ENCODE measurements around the gene NOTCH1.

DNA sequence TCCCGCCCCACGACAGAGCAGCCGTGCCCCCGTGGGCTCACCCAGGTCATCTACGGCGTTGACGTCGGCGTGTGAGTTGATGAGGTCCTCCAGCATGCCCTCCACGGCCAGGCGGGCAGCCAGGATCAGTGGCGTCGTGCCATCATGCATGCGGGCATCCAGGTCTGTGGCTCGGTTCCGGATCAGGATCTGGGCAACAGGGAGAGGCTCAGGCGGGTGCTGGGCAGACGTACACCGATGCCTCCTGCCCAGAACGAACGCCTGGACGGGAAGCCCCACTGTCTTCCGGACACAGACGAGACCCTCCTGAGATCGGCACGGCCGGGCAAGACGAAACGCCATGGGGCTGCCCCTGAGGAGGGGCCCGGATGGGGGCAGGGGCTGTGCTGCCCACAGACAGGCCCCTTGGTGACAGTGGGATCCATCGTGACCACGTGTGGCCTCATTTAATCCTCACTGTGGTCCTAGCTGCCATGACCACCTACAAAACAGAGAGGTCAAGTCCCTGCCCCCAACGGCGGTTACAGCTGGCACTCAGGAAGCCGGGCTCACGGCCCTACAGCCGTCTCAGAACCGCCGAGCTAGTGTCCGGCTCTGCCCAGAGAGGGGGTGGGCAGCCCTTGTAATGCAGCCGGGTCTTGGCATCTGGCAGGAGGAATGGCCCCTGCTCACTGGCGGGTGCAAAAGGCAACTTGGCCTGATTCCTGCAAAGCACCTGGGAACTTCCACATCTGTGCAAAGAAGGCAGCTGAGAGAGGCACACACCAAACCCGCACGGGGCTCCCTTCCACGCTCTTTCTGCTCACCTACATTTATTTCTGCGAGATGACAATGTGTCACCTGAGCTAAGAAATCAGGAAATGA lies 46.5 kb downstream of the NOTCH1 start:
- TF ChIP-seq, protein P1, sequence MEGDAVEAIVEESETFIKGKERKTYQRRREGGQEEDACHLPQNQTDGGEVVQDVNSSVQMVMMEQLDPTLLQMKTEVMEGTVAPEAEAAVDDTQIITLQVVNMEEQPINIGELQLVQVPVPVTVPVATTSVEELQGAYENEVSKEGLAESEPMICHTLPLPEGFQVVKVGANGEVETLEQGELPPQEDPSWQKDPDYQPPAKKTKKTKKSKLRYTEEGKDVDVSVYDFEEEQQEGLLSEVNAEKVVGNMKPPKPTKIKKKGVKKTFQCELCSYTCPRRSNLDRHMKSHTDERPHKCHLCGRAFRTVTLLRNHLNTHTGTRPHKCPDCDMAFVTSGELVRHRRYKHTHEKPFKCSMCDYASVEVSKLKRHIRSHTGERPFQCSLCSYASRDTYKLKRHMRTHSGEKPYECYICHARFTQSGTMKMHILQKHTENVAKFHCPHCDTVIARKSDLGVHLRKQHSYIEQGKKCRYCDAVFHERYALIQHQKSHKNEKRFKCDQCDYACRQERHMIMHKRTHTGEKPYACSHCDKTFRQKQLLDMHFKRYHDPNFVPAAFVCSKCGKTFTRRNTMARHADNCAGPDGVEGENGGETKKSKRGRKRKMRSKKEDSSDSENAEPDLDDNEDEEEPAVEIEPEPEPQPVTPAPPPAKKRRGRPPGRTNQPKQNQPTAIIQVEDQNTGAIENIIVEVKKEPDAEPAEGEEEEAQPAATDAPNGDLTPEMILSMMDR (IDR thresholded peaks at IDR 0.05; ENCODE audit: insufficient read depth, low read length, poor library complexity, severe bottlenecking), result no peak
- no peak for TF ChIP-seq EZH2phosphoT487 (conservative IDR thresholded peaks at IDR 0.05; ENCODE audit: low read length)
